Lower leg skin (tissue), 3 donors: ENCODE measurements around the gene P3H3.

Experiments used
- POLR2A ChIP-seq, 2 donors: fragments of 450-650 bp; IDR thresholded peaks; one replicate each; pipeline ENCODE4 v1.6.1; 2016 to 2017; ENCODE audit warnings: antibody characterized with exemption in 2 of 2, mild to moderate bottlenecking in 1 of 2, moderate library complexity in 1 of 2
- TF ChIP-seq, protein P1 (sequence below), 3 donors: fragments of 450-650 bp; IDR thresholded peaks; one replicate each; pipeline ENCODE4 v1.5.1; 2016; ENCODE audit warnings: antibody characterized with exemption in 3 of 3, mild to moderate bottlenecking in 3 of 3, moderate library complexity in 2 of 3

DNA sequence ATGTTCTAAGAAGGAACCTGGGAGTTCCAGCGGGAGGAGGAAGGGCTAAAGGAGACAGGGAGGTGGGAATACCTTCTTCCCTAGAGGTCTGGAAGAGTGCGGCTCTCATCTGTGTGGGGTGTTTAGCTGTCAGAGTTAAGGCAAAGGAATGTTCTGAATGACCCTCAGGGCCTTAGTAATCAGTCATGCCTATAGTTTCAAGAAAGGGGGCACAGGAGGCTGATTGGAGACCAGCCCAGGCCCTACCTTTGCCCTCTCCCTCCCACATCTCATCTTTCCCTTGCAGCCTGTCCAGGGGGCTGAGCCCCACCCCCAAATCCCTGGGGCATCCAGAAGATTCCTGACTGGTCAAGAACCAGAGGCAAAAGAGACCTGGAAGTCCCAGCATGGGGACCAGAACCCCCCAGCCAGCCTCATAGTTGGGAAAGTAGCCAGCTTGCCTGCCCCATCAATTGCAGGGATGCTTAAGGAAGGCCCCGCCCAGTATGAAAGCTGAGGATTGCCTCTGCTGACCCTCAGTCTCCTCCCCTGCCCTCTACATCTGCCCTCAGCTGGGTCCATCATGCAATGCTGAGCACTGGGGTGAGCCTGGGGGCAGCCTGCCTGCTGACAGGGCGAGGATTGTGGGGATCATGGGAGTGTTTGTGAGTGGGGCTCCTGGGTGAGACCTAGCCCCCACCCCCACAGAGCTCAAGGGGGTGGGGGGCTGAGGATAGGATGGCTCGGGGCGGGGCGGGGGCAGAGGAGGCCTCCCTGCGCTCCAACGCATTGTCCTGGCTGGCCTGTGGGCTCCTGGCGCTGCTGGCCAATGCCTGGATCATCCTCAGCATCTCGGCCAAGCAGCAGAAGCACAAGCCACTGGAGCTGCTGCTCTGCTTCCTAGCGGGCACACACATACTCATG lies 4.8 kb upstream of the P3H3 start:
- TF ChIP-seq POLR2A (IDR thresholded peaks at IDR 0.05), result no peak
- TF ChIP-seq, protein P1, sequence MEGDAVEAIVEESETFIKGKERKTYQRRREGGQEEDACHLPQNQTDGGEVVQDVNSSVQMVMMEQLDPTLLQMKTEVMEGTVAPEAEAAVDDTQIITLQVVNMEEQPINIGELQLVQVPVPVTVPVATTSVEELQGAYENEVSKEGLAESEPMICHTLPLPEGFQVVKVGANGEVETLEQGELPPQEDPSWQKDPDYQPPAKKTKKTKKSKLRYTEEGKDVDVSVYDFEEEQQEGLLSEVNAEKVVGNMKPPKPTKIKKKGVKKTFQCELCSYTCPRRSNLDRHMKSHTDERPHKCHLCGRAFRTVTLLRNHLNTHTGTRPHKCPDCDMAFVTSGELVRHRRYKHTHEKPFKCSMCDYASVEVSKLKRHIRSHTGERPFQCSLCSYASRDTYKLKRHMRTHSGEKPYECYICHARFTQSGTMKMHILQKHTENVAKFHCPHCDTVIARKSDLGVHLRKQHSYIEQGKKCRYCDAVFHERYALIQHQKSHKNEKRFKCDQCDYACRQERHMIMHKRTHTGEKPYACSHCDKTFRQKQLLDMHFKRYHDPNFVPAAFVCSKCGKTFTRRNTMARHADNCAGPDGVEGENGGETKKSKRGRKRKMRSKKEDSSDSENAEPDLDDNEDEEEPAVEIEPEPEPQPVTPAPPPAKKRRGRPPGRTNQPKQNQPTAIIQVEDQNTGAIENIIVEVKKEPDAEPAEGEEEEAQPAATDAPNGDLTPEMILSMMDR (IDR thresholded peaks at IDR 0.05), result no peak
